Measurements from ENCODE around the gene FTH1. TPM values are rescaled to one million over a fixed set of nuclear protein-coding genes. Genes with fewer than 3 reads are reported as not detected.

The FTH1 gene
- total RNA-seq (2022; extraction: Qiagen RNA extraction; ENCODE audit: low read depth): 10,403 to 19,287 TPM (median 17,849 TPM) in 5 replicates

DNA sequence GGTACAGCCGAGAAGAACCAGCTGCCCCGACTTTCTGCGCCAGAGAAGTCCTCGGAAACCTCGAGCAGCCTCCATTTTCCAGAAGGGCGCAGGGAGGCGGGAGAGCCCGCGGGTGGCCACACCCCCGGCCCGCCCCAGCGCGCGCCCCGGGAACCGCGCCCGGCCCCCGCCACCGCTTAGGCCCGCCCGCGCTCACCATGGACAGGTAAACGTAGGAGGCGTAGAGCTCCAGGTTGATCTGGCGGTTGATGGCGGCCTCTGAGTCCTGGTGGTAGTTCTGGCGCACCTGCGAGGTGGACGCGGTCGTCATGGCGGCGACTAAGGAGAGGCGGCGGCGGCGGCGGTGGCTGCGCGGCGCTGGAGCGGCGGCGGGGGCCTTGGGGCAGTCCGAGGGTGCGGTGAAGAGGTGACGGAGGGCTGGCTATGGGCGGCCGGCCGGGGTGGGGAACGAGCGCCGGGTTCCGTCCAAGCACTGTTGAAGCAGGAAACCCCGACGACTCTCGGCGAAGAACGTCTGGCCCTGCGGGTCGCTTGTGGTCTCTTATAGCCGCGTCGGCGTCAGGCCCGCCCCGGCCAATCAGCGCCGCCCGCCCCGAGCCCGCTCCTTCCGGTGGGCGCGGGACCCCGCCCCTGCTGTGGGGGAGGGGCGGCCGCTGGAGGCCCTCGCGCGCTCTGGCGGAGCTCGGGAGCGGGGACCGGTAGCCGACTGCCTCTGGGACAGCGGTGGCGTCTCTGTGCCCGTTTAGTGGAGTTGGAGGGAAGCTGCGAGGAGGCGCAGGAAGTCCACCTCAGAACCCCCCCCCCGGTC is at the start of gene FTH1:
TSS of gene FTH1 (minus strand) at position 519 of the 808 bp plus-strand sequence. CDS start at position 310, 209 bp downstream.

DNA sequence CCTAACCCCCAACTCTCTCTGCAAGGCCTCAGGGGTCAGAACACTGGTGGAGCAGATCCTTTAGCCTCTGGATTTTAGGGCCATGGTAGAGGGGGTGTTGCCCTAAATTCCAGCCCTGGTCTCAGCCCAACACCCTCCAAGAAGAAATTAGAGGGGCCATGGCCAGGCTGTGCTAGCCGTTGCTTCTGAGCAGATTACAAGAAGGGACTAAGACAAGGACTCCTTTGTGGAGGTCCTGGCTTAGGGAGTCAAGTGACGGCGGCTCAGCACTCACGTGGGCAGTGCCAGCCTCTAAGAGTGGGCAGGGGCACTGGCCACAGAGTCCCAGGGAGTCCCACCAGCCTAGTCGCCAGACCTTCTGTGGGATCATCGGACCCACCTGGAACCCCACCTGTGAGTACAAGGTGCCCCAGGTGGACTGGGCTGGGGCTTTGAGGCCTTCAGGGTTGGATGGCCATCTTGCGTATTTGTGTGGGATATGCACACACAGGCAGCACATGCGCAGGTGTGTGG is 17.3 kb downstream of the FTH1 start, which contains the start of gene BEST1:
TSS of gene BEST1 (plus strand) at position 317 of the 513 bp plus-strand sequence. CDS start 1,456 bp downstream, outside the sequence.

DNA sequence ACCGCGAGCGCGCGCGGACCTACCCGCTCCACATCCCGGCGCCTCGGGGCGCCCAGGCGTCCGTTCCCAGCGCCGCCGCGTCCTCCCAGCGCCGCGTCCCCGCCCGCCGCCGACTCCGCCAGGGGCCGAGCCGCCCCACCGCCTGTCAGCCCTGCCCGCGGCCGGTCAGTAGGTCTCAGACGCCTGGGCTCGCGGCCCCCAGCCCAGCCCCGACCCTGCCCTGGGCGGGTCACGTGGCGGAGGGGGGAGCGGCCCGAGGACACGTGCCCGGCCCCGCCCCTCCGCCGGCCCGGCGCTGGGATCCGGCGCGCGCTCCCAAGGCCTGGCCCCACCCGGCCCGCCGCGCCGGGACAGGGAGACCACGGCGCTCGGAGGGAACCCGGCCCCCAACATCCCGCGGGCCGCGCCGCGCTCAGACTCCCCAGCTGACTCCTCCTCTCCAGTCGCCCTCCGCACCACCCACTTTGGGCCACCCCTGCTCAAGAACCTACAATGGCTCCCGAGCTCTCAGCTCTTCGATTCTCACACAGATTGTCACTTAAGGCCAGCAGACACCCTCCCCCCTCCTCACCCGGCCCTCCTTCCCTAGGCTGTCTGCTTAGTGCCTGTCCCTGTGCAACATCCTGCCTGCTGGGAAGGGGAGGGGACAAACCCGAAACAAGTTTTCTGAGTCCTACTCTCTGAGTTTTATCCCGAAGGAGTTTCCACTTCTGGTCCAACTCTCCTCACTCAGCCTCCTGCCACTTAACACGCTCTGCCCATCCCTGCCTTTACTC is 49.9 kb downstream of the FTH1 start, which contains the start of gene RAB3IL1:
TSS of gene RAB3IL1 (minus strand) at position 233 of the 776 bp plus-strand sequence. CDS start at position 34, 199 bp downstream.

Other genes with a start within 250 kb of the FTH1 start
- 14.8 to 23.0 TPM (median 19.8 TPM) in 5 replicates for gene MYRF, start 215.0 kb downstream of the FTH1 start, total RNA-seq (2022; extraction: Qiagen RNA extraction; ENCODE audit: low read depth)
- gene TMEM258, start 175.0 kb downstream of the FTH1 start, total RNA-seq (2022; extraction: Qiagen RNA extraction; ENCODE audit: low read depth): 208 to 286 TPM (median 223 TPM) in 5 replicates
- gene FEN1, start 174.7 kb downstream of the FTH1 start, total RNA-seq (2022; extraction: Qiagen RNA extraction; ENCODE audit: low read depth): 99.3 to 124 TPM (median 107 TPM) in 5 replicates
- gene FADS1, start 150.6 kb downstream of the FTH1 start, total RNA-seq (2022; extraction: Qiagen RNA extraction; ENCODE audit: low read depth): 122 to 153 TPM (median 139 TPM) in 5 replicates
- 246 to 335 TPM (median 271 TPM) in 5 replicates for gene FADS2, start 139.3 kb downstream of the FTH1 start, total RNA-seq (2022; extraction: Qiagen RNA extraction; ENCODE audit: low read depth)
- gene FADS3, start 76.1 kb downstream of the FTH1 start, total RNA-seq (2022; extraction: Qiagen RNA extraction; ENCODE audit: low read depth): 36.6 to 56.0 TPM (median 51.2 TPM) in 5 replicates
- gene RAB3IL1, start 50.1 kb downstream of the FTH1 start, total RNA-seq (2022; extraction: Qiagen RNA extraction; ENCODE audit: low read depth): 10.2 to 13.2 TPM (median 12.8 TPM) in 5 replicates
- gene BEST1, start 17.3 kb downstream of the FTH1 start, total RNA-seq (2022; extraction: Qiagen RNA extraction; ENCODE audit: low read depth): 0.91 to 2.3 TPM (median 1.4 TPM) in 5 replicates
- gene INCENP, start 156.4 kb upstream of the FTH1 start, total RNA-seq (2022; extraction: Qiagen RNA extraction; ENCODE audit: low read depth): 47.3 to 60.0 TPM (median 51.1 TPM) in 5 replicates
- gene SCGB1D1, start 222.6 kb upstream of the FTH1 start, total RNA-seq (2022; extraction: Qiagen RNA extraction; ENCODE audit: low read depth): not detected in 5 replicates
- not detected in 5 replicates for gene SCGB2A1, start 241.0 kb upstream of the FTH1 start, total RNA-seq (2022; extraction: Qiagen RNA extraction; ENCODE audit: low read depth)